ENCODE data around the gene CREB3L4. TPM values are rescaled to one million over a fixed set of nuclear protein-coding genes. Genes with fewer than 3 reads are reported as not detected.

Gene CREB3L4
- polyA plus RNA-seq, 1 experiment: 8.7 TPM

- TF ChIP-seq CTCF (IDR thresholded peaks at IDR 0.05; ENCODE audit: insufficient read depth, low read depth, low read length): no peak
These were observed 7.5 kb upstream of the CREB3L4 start for GRCh38 chr1:153960206-153960605.

GRCh38 chr1:153961421-153961820, 6.3 kb upstream of the CREB3L4 start:
- Histone ChIP-seq H3K4me3 (ENCODE audit: low read depth, low read length) (no peak overlapping the region), H3K36me3 (ENCODE audit: control insufficient read depth, insufficient read depth, low read length) (peaks cover 14% of the 10 kb centered on the region)
- POLR2A ChIA-PET: no interaction called here

More at GRCh38 chr1:153960206-153960605, 7.5 kb upstream of the CREB3L4 start:
- CTCF ChIA-PET: interaction anchor here (1.9 to 3.4 kb wide), 3 partner anchors 14 to 163 kb away, joined by 4 to 17 read pairs (median 6); partner anchors contain the start of genes DENND4B and RAB13
- POLR2A ChIA-PET: no interaction called here
- no peak for DNase-seq (ENCODE audit: low read depth)
- Histone ChIP-seq H3K27me3 (ENCODE audit: control insufficient read depth, insufficient read depth, low read length) (no peaks in the 10 kb centered on the region), H3K36me3 (ENCODE audit: control insufficient read depth, insufficient read depth, low read length) (peaks cover 14% of the 10 kb centered on the region), H3K4me3 (ENCODE audit: low read depth, low read length) (no peak overlapping the region)

GRCh38 chr1:153962088-153963029, 5.3 kb upstream of the CREB3L4 start:
- TF ChIP-seq CTCF (IDR thresholded peaks at IDR 0.05; ENCODE audit: insufficient read depth, low read depth, low read length): 0 out of 2 replicates have a peak, but pooled peaks have one; percentile 2
- Histone ChIP-seq H3K4me3 (ENCODE audit: low read depth, low read length) (peak overlapping the region; percentile 87), H3K36me3 (ENCODE audit: control insufficient read depth, insufficient read depth, low read length) (peaks cover 14% of the 10 kb centered on the region), H3K27me3 (ENCODE audit: control insufficient read depth, insufficient read depth, low read length) (no peaks in the 10 kb centered on the region)
- no peak for DNase-seq (ENCODE audit: low read depth)
- CTCF ChIA-PET: interaction anchor here (1.3 to 4.8 kb wide), 6 partner anchors 9 to 133 kb away, joined by 3 to 32 read pairs (median 8); partner anchors contain the start of genes DENND4B, JTB and RAB13
- POLR2A ChIA-PET: interaction anchor here (0.8 to 1.4 kb wide), 3 partner anchors 15 to 40 kb away, joined by 5 to 6 read pairs (median 6); partner anchors contain the start of genes GATAD2B, JTB and RPS27

More at GRCh38 chr1:153961421-153961820, 6.3 kb upstream of the CREB3L4 start:
- CTCF ChIA-PET: interaction anchor here (1.9 to 3.4 kb wide), 2 partner anchors 15 to 25 kb away, joined by 6 to 17 read pairs; partner anchors contain the start of genes DENND4B and RAB13
- DNase-seq (ENCODE audit: low read depth): no peak
- TF ChIP-seq CTCF (IDR thresholded peaks at IDR 0.05; ENCODE audit: insufficient read depth, low read depth, low read length): no peak
- no peaks in the 10 kb centered on the region for H3K27me3 ChIP-seq (ENCODE audit: control insufficient read depth, insufficient read depth, low read length)

DNA sequence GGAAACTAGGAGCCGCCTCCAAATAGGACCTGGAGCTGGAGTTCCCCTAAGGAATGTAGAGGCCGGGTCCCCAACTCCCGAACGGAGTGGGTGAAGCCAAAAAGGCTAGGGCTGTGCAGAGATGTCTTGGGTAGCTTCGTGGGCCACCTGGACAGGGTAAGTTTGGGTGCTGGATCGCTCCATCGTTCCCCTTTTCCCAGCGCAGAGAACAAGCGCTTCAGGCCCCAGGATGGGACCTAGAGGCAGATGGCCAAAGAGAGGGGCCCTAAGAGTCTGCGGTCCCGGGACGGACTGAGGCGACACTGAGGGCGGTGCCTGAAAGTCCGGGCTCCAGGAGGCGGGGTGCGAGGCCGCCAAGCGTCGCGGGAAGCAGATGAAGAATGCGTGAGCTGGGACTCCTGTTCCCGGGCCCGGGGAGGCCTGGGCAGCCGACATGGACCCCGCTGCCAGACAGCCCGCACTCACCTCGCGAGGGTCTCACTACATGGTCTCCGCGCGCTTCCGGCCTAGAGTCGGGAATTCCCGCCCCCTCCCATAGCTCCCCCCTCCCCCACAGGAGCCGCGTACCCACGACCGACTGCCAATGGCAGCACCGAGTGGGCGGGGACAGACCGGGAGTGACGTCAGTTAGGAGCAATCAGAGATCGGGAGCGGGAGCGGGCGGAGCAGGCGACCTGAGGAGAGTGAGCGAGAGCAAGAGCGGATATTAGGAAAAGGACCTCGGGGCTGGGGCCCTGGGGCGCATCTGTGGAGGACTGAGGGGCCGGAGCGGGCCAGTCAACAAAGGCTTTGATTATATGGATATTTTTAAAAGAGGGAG, 4.5 kb upstream of the CREB3L4 start, which contains the start of gene SLC39A1:
TSS of gene SLC39A1 (minus strand) at position 508 of the 820 bp plus-strand sequence. CDS start 822 bp downstream, outside the sequence.
- CTCF ChIA-PET: interaction anchor here (0.9 to 4.8 kb wide), 7 partner anchors 10 to 134 kb away, joined by 3 to 32 read pairs (median 5); partner anchors contain the start of genes DENND4B, JTB and RAB13
- peaks cover 14% of the 10 kb centered on the region for H3K36me3 ChIP-seq (ENCODE audit: control insufficient read depth, insufficient read depth, low read length)
- no peaks in the 10 kb centered on the region for H3K27me3 ChIP-seq (ENCODE audit: control insufficient read depth, insufficient read depth, low read length)
- peak within 1 kb of the TSS; percentile 87 for H3K4me3 ChIP-seq (ENCODE audit: low read depth, low read length)
- DNase-seq (ENCODE audit: low read depth): peak; percentile 87
- TF ChIP-seq CTCF (IDR thresholded peaks at IDR 0.05; ENCODE audit: insufficient read depth, low read depth, low read length): no peak
- POLR2A ChIA-PET: interaction anchor here (0.8 to 1.4 kb wide), 3 partner anchors 14 to 40 kb away, joined by 5 to 6 read pairs (median 6); partner anchors contain the start of genes GATAD2B, JTB and RPS27
